GM12873 (cell line): ENCODE measurements around the gene AMH.

Experiments
- CTCF ChIP-seq: IDR thresholded peaks from 2 replicates; pipeline ENCODE4 v1.5.1; 2012; ENCODE audit warnings: low read depth, mild to moderate bottlenecking, moderate library complexity, low read length, control low read depth; ENCODE audit not compliant: insufficient read depth; ENCODE audit errors: missing control alignments

The AMH gene

GRCh38 chr19:2277138-2277537 is 28.0 kb downstream of the AMH start:
- no peak for TF ChIP-seq CTCF

GRCh38 chr19:2278459-2279158 is 29.5 kb downstream of the AMH start:
- no peak for TF ChIP-seq CTCF

GRCh38 chr19:2280633-2281264 is 31.6 kb downstream of the AMH start:
- no peak for TF ChIP-seq CTCF

GRCh38 chr19:2282062-2282861 is 33.1 kb downstream of the AMH start, which contains the start of gene PEAK3:
TSS of gene PEAK3 (minus strand) at chr19:2282175. CDS start at chr19:2280931, 1,244 bp downstream.
- no peak for TF ChIP-seq CTCF

GRCh38 chr19:2282862-2283237 is 33.7 kb downstream of the AMH start:
- no peak for TF ChIP-seq CTCF

- no peak for TF ChIP-seq CTCF
Observed at GRCh38 chr19:2283835-2284507, 34.8 kb downstream of the AMH start.

- TF ChIP-seq CTCF, result no peak
Observed at GRCh38 chr19:2286402-2287140, 37.4 kb downstream of the AMH start.
